ENCODE measurements around the gene PBRM1.
"Not testable (repeated sequence)": the region's sequence is repeated elsewhere in the genome, so short reads cannot be mapped to it uniquely, and the experiment has no call there.

PBRM1 gene

GRCh38 chr3:52704611-52705437 is 19.1 kb upstream of the PBRM1 start:
- no peak for DNase-seq (ENCODE audit: low read depth in 3 of 3, low spot score in 1 of 3)

- no peak for DNase-seq (ENCODE audit: low read depth in 3 of 3, low spot score in 1 of 3)
These were observed 17.6 kb upstream of the PBRM1 start for GRCh38 chr3:52703341-52703740.

GRCh38 chr3:52697632-52697965 is 11.9 kb upstream of the PBRM1 start:
- no peak for DNase-seq (ENCODE audit: low read depth in 3 of 3, low spot score in 1 of 3)

- DNase-seq (ENCODE audit: low read depth in 3 of 3, low spot score in 1 of 3): no peak
These were observed 11.3 kb upstream of the PBRM1 start for GRCh38 chr3:52696830-52697631.

- DNase-seq (ENCODE audit: low read depth in 3 of 3, low spot score in 1 of 3): no peak
These were observed 10.3 kb upstream of the PBRM1 start for GRCh38 chr3:52695798-52696671.

- DNase-seq (ENCODE audit: low read depth in 3 of 3, low spot score in 1 of 3): no peak
These were observed 8.9 kb upstream of the PBRM1 start for GRCh38 chr3:52694528-52695189.

- DNase-seq (ENCODE audit: low read depth in 3 of 3, low spot score in 1 of 3): no peak
These were observed 7.4 kb upstream of the PBRM1 start for GRCh38 chr3:52693071-52693470.

- DNase-seq (ENCODE audit: low read depth in 3 of 3, low spot score in 1 of 3): no peak
These were observed 4.8 kb upstream of the PBRM1 start for GRCh38 chr3:52690560-52690959.

- DNase-seq (ENCODE audit: low read depth in 3 of 3, low spot score in 1 of 3): no peak
These were observed 3.4 kb upstream of the PBRM1 start for GRCh38 chr3:52689151-52689550.

- DNase-seq (ENCODE audit: low read depth in 3 of 3, low spot score in 1 of 3): no peak
These were observed 2.6 kb upstream of the PBRM1 start for GRCh38 chr3:52688266-52688665.

GRCh38 chr3:52685285-52685708 is 416 bp downstream of the PBRM1 start:
- DNase-seq (ENCODE audit: low read depth in 3 of 3, low spot score in 1 of 3): peak; percentile 43 to 64 (median 53)

- no peak for DNase-seq (ENCODE audit: low read depth in 3 of 3, low spot score in 1 of 3)
These were observed 1.5 kb downstream of the PBRM1 start for GRCh38 chr3:52684184-52684583.

GRCh38 chr3:52683611-52684010 is 2.1 kb downstream of the PBRM1 start:
- no peak for DNase-seq (ENCODE audit: low read depth in 3 of 3, low spot score in 1 of 3)

GRCh38 chr3:52682016-52682415 is 3.7 kb downstream of the PBRM1 start:
- no peak for DNase-seq (ENCODE audit: low read depth in 3 of 3, low spot score in 1 of 3)

- no peak for DNase-seq (ENCODE audit: low read depth in 3 of 3, low spot score in 1 of 3)
These were observed 4.1 kb downstream of the PBRM1 start for GRCh38 chr3:52681596-52681995.

GRCh38 chr3:52679811-52680210 is 5.9 kb downstream of the PBRM1 start:
- DNase-seq (ENCODE audit: low read depth in 3 of 3, low spot score in 1 of 3): no peak

- DNase-seq (ENCODE audit: low read depth in 3 of 3, low spot score in 1 of 3): no peak
These were observed 6.5 kb downstream of the PBRM1 start for GRCh38 chr3:52679199-52679538.

GRCh38 chr3:52678265-52679198 is 7.2 kb downstream of the PBRM1 start:
- DNase-seq (ENCODE audit: low read depth in 3 of 3, low spot score in 1 of 3): no peak

- DNase-seq (ENCODE audit: low read depth in 3 of 3, low spot score in 1 of 3): not testable (repeated sequence)
These were observed 9.5 kb downstream of the PBRM1 start for GRCh38 chr3:52676201-52676600.

- DNase-seq (ENCODE audit: low read depth in 3 of 3, low spot score in 1 of 3): no peak
These were observed 14.0 kb downstream of the PBRM1 start for GRCh38 chr3:52671676-52672075.
